HT1080 (cell line): ENCODE measurements around the gene ZNF57. TPM values are rescaled to one million over a fixed set of nuclear protein-coding genes. Genes with fewer than 3 reads are reported as not detected.
"Not testable (repeated sequence)": the region's sequence is repeated elsewhere in the genome, so short reads cannot be mapped to it uniquely, and the experiment has no call there.

Source experiments
- DNase-seq: peaks from one replicate; pipeline ENCODE4 v3.0.0-alpha.2; 2015; ENCODE audit warnings: low read depth
- total RNA-seq: library from RNA; depleted of rRNA; stranded (reverse); fragments of >200 nt; shearing (Covaris generic); gene quantifications from 2 replicates; pipeline ENCODE4 v1.2.3, GENCODE V29; 2014; rRNA removed

The ZNF57 gene
- total RNA-seq, 1 experiment from 2014 or later = not detected

- peak; percentile 93 for DNase-seq
Measured at GRCh38 chr19:2950286-2951124, 49.8 kb downstream of the ZNF57 start.

GRCh38 chr19:2952953-2953481, 52.3 kb downstream of the ZNF57 start:
- DNase-seq = no peak

- DNase-seq = no peak
Measured at GRCh38 chr19:2957160-2957559, 56.4 kb downstream of the ZNF57 start.

GRCh38 chr19:2960120-2960519, 59.4 kb downstream of the ZNF57 start:
- no peak for DNase-seq

DNA sequence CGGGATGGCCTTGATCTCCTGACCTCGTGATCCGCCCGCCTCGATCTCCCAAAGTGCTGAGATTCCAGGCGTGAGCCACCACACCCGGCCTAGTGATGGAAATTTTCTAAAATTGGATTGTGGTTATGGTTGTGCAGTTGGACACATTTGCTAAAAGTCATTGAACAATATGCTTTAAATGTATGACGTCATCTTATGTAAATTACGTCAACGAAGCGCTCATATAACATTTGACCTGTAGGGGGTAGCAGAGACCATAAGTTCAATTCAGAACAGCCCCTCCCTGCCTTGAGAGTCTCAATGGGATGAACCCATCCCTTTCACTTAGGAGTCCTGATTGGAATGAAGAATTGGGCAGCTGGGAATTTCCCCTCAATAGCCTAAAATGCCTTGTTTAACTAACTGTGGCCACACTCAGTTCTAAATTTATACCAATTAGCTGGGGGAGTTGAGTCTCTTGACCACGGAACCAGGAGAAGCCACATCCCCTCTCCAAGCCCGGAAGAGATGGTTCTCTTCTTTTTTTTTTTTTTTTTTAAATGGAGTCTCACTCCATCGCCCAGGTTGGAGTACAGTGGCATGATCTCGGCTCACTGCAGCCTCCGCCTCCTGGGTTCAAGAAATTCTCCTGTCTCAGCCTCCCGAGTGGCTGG, 61.4 kb downstream of the ZNF57 start:
- DNase-seq = peak; percentile 27

- DNase-seq = no peak
Measured at GRCh38 chr19:2963122-2963521, 62.4 kb downstream of the ZNF57 start.

- not testable (repeated sequence) for DNase-seq
Measured at GRCh38 chr19:2963631-2964030, 62.9 kb downstream of the ZNF57 start.

DNA sequence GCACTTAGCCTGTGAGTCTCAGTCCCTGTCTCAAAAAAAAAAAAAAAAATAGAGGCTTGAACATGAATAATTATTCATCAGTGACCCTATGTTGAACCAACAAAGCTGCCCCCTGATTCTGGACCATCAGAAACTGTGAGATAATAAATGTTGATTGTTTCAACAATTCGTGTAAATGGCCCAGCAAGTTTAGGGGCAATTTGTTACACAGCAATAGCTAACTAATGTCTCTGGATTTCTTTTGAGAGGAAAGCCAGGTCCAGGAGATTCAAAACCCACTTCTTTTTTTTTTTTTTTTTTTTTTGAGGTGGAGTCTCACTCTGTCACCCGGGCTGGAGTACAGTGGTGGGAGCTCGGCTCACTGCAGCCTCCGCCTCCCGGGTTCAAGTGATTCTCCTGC, 64.1 kb downstream of the ZNF57 start:
- no peak for DNase-seq

DNA sequence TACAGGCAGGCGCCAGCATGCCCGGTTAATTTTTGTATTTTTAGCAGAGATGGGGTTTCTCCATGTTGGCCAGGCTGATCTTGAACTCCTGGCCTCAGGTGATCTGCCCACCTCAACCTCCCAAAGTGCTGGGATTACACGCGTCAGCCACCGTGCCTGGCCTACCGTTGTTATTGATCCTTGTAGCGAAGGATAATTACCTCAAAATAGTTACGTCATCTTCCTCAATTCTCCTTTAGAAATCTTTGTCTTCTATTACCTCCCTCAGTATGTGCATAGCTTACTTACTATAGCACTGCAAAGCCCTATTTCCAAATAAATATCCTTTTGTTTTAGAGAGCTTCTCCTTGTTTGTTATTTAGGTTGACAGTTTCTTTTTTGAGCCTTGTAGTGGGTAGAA, 67.2 kb downstream of the ZNF57 start:
- no peak for DNase-seq

Other genes with a start within 250 kb of the ZNF57 start
- not detected in 2 replicates for gene GNG7, start 198.2 kb upstream of the ZNF57 start, total RNA-seq
- not detected in 2 replicates for gene DIRAS1, start 179.6 kb upstream of the ZNF57 start, total RNA-seq
- gene SLC39A3, start 160.9 kb upstream of the ZNF57 start, total RNA-seq = 55.0 and 57.3 TPM in 2 replicates
- gene SGTA, start 117.7 kb upstream of the ZNF57 start, total RNA-seq = 104 and 131 TPM in 2 replicates
- gene THOP1, start 115.4 kb upstream of the ZNF57 start, total RNA-seq = 299 and 325 TPM in 2 replicates
- gene ZNF554, start 81.1 kb upstream of the ZNF57 start, total RNA-seq = 0.33 and 0.63 TPM in 2 replicates
- gene ZNF555, start 59.5 kb upstream of the ZNF57 start, total RNA-seq = 0.11 and 1.0 TPM in 2 replicates
- gene ZNF556, start 33.6 kb upstream of the ZNF57 start, total RNA-seq = 0.03 TPM in 1 of 2 replicates, not detected in the other
- 0.07 TPM in 1 of 2 replicates, not detected in the other for gene ZNF77, start 44.0 kb downstream of the ZNF57 start, total RNA-seq
- not detected in 2 replicates for gene TLE6, start 76.6 kb downstream of the ZNF57 start, total RNA-seq
- gene TLE2, start 128.4 kb downstream of the ZNF57 start, total RNA-seq = 1.1 TPM in 1 of 2 replicates, not detected in the other
- gene TLE5, start 161.6 kb downstream of the ZNF57 start, total RNA-seq = 244 and 289 TPM in 2 replicates
- 55.6 and 60.3 TPM in 2 replicates for gene GNA11, start 193.4 kb downstream of the ZNF57 start, total RNA-seq
- 0.05 and 0.30 TPM in 2 replicates for gene GNA15, start 235.1 kb downstream of the ZNF57 start, total RNA-seq